ENCODE measurements around the gene SLX9. TPM values are rescaled to one million over a fixed set of nuclear protein-coding genes. Genes with fewer than 3 reads are reported as not detected.

SLX9 gene
- total RNA-seq, 1 experiment from 2014 or later = 77.2 TPM

DNA sequence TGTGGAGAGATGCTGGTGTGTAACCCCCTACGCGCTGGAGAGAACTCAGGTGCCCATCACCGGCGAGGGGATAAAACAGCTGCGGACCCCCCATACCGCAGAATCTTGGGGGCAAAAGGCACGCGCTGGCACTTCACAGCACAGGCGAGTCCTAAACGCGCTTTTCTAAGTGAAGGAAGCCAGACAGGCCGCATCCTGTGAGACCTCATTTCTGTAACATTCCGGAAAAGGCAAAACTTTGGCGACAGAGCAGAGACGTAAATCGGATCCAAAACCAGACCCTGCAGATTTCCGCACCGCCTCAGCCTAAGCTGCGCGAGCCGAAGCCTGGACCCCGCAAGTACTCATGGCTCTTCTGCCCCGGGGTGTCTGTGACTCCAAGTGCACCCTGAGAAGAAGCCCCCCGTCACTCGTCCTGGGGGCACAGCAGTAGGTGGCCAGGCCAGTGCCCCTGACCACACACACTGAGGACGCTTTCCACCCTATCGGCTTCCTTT, 60.9 kb downstream of the SLX9 start (continued):
- TF ChIP-seq ZNF423 (CRISPR knock-in tag; IDR thresholded peaks at IDR 0.05) = no peak
- no peak for TF ChIP-seq PRRX2 (CRISPR knock-in tag; IDR thresholded peaks at IDR 0.05)

DNA sequence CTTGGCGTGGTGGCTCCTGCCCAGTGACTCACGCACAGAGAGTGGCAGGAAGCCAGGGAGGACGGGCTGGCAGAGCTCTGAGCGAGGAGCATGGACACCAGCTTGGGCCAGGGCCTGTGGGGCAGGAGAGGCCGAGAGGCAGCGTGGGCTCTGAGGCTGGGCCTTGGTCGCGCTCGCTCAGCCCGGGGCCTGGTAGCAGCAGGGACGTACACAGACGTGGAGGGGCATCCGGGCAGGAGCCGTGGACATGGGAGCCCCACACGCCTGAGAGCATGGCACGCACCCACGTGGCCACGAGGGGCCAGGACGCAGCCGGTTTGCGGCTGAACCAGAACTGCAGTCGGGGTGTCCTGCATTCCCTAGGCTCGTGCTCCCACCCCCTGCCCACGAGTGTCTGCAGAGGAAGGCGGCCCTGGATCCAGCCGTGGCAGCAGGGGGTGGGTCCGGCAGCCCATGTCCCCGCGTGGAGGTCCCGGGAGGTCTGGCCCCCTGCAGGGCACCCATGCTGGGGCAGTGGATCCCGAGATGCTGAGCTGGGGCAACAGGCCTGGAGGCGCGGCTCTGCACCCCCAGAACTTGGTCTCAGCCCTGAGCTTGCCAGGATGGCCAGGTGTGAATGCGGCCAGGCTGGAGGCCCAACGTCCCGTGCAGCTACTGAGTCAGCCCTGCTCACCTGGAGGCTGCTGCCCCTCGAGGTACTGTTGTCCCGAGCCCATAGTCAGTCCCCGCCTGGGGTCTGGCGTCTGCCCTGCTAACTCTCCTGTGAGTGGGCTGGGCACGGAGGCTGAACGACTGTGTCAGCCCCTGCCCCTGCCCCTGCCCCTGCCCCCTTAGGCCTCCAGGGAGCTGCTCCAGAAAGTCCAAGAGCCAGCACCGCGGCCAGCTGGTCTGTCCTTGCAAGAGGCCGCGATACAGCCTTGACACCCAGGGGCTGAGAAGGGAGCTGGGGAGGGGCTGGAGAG, 61.6 kb downstream of the SLX9 start:
- Mint-ChIP-seq H3K9me3 (peaks cover 5% of the 10 kb centered on the region), H3K27ac (no peak overlapping the region), H3K4me3 (no peak overlapping the region), H3K27me3 (ENCODE audit: low read depth) (no peaks in the 10 kb centered on the region), H3K36me3 (no peaks in the 10 kb centered on the region), H3K4me1 (0 out of 2 replicates have a peak, but pooled peaks cover 2% of the 10 kb centered on the region)
- DNase-seq (ENCODE audit: low spot score) (no peak), ATAC-seq (no peak)
- ChIA-PET POLR2A (no interaction called here), CTCF (interaction anchor here (0.6 to 2.3 kb wide), 5 partner anchors 11 to 136 kb away, joined by 3 to 9 read pairs (median 5); no protein-coding TSS in a partner anchor)
- TF ChIP-seq RORB (CRISPR knock-in tag; IDR thresholded peaks at IDR 0.05) = no peak
- no peak for TF ChIP-seq ZNF671 (CRISPR knock-in tag; IDR thresholded peaks at IDR 0.05)
- no peak for TF ChIP-seq ZNF263 (CRISPR knock-in tag; IDR thresholded peaks at IDR 0.05; ENCODE audit: low read depth)
- TF ChIP-seq ZNF423 (CRISPR knock-in tag; IDR thresholded peaks at IDR 0.05) = peak; percentile 29; the same call in 1 of the 2 replicates

DNA sequence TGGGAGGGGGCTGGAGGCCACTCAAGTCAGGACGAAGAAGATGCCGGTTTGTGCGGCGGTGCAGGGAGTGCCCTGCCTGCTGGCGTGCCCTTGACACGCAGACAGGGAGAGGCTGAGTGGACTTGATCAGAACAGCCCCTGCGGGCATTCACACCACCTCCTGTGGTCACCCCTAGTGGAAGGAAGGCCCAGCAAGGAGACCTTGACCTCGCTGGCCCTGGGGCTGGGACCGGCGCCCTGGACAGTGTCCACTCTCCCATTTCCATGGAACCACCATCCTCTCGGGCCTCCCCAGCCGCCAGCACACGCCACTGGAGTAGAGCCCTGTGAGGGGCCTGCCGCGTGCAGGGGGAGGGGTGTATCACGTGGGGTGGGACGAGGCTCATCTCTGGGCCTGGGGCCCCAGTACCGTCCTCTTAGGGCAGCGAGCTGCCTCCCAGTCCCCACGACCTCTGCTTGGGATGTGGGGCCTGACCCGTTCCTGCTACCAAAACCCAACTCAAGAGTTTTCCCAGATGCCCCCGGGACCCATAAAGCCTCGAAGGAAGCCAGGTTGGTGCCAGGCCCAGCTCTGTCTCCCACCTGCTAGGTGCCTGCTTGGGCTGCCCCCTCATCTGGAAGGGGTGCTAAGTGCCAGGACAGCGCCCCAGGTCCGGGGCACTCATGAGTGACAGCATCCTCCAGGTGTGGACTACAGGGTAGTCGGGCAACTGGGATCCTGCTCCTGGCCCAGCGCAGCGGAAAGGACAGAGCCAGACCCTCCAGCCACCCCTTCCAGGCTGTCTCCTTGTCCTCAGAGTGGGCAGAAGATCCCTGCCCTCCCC, 62.8 kb downstream of the SLX9 start:
- no peak overlapping the region for H3K4me3 Mint-ChIP-seq
- no peaks in the 10 kb centered on the region for H3K27me3 Mint-ChIP-seq (ENCODE audit: low read depth)
- H3K4me1 Mint-ChIP-seq = 0 out of 2 replicates have a peak, but pooled peaks cover 2% of the 10 kb centered on the region
- no peak for DNase-seq (ENCODE audit: low spot score)
- no peak for ATAC-seq
- 0 out of 2 replicates have a peak overlapping the region, but pooled peaks have one; percentile 60 for H3K27ac Mint-ChIP-seq
- TF ChIP-seq ZNF263 (CRISPR knock-in tag; IDR thresholded peaks at IDR 0.05; ENCODE audit: low read depth) (no peak), OVOL2 (CRISPR knock-in tag; IDR thresholded peaks at IDR 0.05; ENCODE audit: borderline replicate concordance) (no peak), SMAD3 (CRISPR knock-in tag; IDR thresholded peaks at IDR 0.05; ENCODE audit: borderline replicate concordance) (no peak)
- H3K9me3 Mint-ChIP-seq = peaks cover 5% of the 10 kb centered on the region
- H3K36me3 Mint-ChIP-seq = no peaks in the 10 kb centered on the region
- ChIA-PET POLR2A (no interaction called here), CTCF (interaction anchor here (0.5 to 2.3 kb wide), 5 partner anchors 10 to 135 kb away, joined by 3 to 9 read pairs (median 5); no protein-coding TSS in a partner anchor)

- Mint-ChIP-seq H3K4me3 (no peak overlapping the region), H3K36me3 (no peaks in the 10 kb centered on the region), H3K27ac (peak overlapping the region; percentile 60), H3K4me1 (0 out of 2 replicates have a peak, but pooled peaks cover 2% of the 10 kb centered on the region), H3K9me3 (peaks cover 6% of the 10 kb centered on the region), H3K27me3 (ENCODE audit: low read depth) (no peaks in the 10 kb centered on the region)
- DNase-seq (ENCODE audit: low spot score) = peak; percentile 7
- CTCF ChIA-PET = interaction anchor here (0.9 to 2.3 kb wide), 2 partner anchors 9 to 125 kb away, joined by 4 to 7 read pairs; no protein-coding TSS in a partner anchor
- no peak for ATAC-seq
- POLR2A ChIA-PET = no interaction called here
- TF ChIP-seq ZNF281 (CRISPR knock-in tag; IDR thresholded peaks at IDR 0.05) (no peak), CDX4 (CRISPR knock-in tag; IDR thresholded peaks at IDR 0.05; ENCODE audit: borderline replicate concordance) (no peak), AFF4 (CRISPR knock-in tag; IDR thresholded peaks at IDR 0.05; ENCODE audit: borderline replicate concordance) (no peak), PRRX2 (CRISPR knock-in tag; IDR thresholded peaks at IDR 0.05) (no peak), ZNF396 (CRISPR knock-in tag; IDR thresholded peaks at IDR 0.05; ENCODE audit: borderline replicate concordance) (no peak), ETV6 (CRISPR knock-in tag; IDR thresholded peaks at IDR 0.05) (no peak), NFATC4 (CRISPR knock-in tag; IDR thresholded peaks at IDR 0.05) (no peak), SMAD4 (CRISPR knock-in tag; IDR thresholded peaks at IDR 0.05) (no peak)
- TF ChIP-seq, protein P1, sequence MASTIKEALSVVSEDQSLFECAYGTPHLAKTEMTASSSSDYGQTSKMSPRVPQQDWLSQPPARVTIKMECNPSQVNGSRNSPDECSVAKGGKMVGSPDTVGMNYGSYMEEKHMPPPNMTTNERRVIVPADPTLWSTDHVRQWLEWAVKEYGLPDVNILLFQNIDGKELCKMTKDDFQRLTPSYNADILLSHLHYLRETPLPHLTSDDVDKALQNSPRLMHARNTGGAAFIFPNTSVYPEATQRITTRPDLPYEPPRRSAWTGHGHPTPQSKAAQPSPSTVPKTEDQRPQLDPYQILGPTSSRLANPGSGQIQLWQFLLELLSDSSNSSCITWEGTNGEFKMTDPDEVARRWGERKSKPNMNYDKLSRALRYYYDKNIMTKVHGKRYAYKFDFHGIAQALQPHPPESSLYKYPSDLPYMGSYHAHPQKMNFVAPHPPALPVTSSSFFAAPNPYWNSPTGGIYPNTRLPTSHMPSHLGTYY (CRISPR knock-in tag; IDR thresholded peaks at IDR 0.05) = no peak
Observed at GRCh38 chr21:45003331-45004058, 63.7 kb downstream of the SLX9 start.
